Measurements from ENCODE around the gene NAA16. TPM values are rescaled to one million over a fixed set of nuclear protein-coding genes. Genes with fewer than 3 reads are reported as not detected.

The NAA16 gene
- total RNA-seq, 2 donors from 2014 or later: 6.6 to 10.0 TPM

GRCh38 chr13:41398494-41399170, 87.6 kb downstream of the NAA16 start:
- H3K27me3 ChIP-seq: no peaks in the 10 kb centered on the region
- no peak for DNase-seq (ENCODE audit: low spot score)
- no peak overlapping the region for H3K27ac ChIP-seq
- H3K36me3 ChIP-seq: no peaks in the 10 kb centered on the region
- no peaks in the 10 kb centered on the region for H3K9me3 ChIP-seq
- H3K4me1 ChIP-seq: no peaks in the 10 kb centered on the region
- no peak for TF ChIP-seq CTCF (IDR thresholded peaks at IDR 0.05)
- no peak overlapping the region for H3K4me3 ChIP-seq

GRCh38 chr13:41401366-41401765, 90.3 kb downstream of the NAA16 start:
- no peak overlapping the region for H3K4me3 ChIP-seq
- no peaks in the 10 kb centered on the region for H3K27me3 ChIP-seq
- H3K4me1 ChIP-seq: no peaks in the 10 kb centered on the region
- TF ChIP-seq CTCF (IDR thresholded peaks at IDR 0.05): no peak
- DNase-seq (ENCODE audit: low spot score): no peak
- no peaks in the 10 kb centered on the region for H3K36me3 ChIP-seq
- no peaks in the 10 kb centered on the region for H3K9me3 ChIP-seq
- no peak overlapping the region for H3K27ac ChIP-seq

GRCh38 chr13:41402691-41403511, 91.8 kb downstream of the NAA16 start:
- no peaks in the 10 kb centered on the region for H3K36me3 ChIP-seq

GRCh38 chr13:41403983-41404382, 92.9 kb downstream of the NAA16 start:
- Histone ChIP-seq H3K4me3 (no peak overlapping the region), H3K36me3 (no peaks in the 10 kb centered on the region), H3K27ac (no peak overlapping the region), H3K27me3 (no peaks in the 10 kb centered on the region), H3K4me1 (no peaks in the 10 kb centered on the region), H3K9me3 (no peaks in the 10 kb centered on the region)
- TF ChIP-seq CTCF (IDR thresholded peaks at IDR 0.05): no peak
- no peak for DNase-seq (ENCODE audit: low spot score)

More at GRCh38 chr13:41402691-41403511, 91.8 kb downstream of the NAA16 start:
- Histone ChIP-seq H3K4me3 (no peak overlapping the region), H3K27ac (no peak overlapping the region), H3K27me3 (no peaks in the 10 kb centered on the region), H3K4me1 (no peaks in the 10 kb centered on the region), H3K9me3 (no peaks in the 10 kb centered on the region)
- DNase-seq (ENCODE audit: low spot score): no peak
- no peak for TF ChIP-seq CTCF (IDR thresholded peaks at IDR 0.05)

- Histone ChIP-seq H3K27me3 (no peaks in the 10 kb centered on the region), H3K27ac (no peak overlapping the region), H3K4me3 (no peak overlapping the region), H3K9me3 (no peaks in the 10 kb centered on the region), H3K36me3 (no peaks in the 10 kb centered on the region), H3K4me1 (no peaks in the 10 kb centered on the region)
- no peak for TF ChIP-seq CTCF (IDR thresholded peaks at IDR 0.05)
- DNase-seq (ENCODE audit: low spot score): no peak
Observed at GRCh38 chr13:41405367-41405766, 94.3 kb downstream of the NAA16 start.

Measured in right atrium auricular region (tissue), 2 donors.